Activated CD8-positive, alpha-beta memory T cell treated with anti-CD3 and anti-CD28 coated beads for 4 hours (primary cell): ENCODE results near the gene SLC9A8.

Source experiments
- DNase-seq, 2 donors: peaks; one replicate each; pipeline ENCODE4 v3.0.0-alpha.2; 2020; ENCODE audit warnings: low read depth in 2 of 2

The SLC9A8 gene

DNA sequence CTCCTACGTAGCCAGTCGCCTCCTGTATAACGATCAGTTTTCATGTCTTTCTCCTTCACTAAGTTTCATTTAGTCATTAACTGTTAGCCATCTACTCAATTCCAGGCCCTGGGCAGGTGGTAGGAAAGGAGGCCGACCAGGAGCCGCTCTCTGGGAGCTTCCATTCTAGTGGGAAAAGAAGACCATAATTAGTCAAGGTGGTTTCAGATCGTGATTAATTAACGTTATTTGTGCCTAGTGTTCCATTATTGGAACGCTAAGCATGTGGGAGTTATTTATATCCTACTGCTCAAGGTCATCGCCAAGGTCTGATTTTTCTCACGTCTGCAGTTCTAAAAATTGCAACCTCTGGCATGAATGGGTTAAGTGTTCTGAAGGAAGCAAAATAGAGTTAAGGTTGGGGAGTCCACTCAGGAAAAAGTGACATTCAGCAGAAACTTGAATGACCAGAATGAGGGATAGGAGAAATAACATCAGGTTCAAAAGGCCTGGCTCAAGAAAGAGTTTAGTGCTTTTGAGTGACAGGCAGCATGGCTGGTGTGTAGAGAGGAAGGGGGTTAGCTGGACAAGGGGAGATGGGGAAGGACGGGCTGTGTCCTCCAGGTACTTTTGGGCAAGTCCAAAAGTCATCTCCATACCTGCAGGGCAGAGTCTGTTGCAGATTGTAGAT is 812 bp downstream of the SLC9A8 start:
- DNase-seq, result no peak

- DNase-seq, result no peak
Observed at GRCh38 chr20:49814057-49814694, 1.5 kb downstream of the SLC9A8 start.

- DNase-seq, result no peak
Observed at GRCh38 chr20:49818816-49819215, 6.2 kb downstream of the SLC9A8 start.

DNA sequence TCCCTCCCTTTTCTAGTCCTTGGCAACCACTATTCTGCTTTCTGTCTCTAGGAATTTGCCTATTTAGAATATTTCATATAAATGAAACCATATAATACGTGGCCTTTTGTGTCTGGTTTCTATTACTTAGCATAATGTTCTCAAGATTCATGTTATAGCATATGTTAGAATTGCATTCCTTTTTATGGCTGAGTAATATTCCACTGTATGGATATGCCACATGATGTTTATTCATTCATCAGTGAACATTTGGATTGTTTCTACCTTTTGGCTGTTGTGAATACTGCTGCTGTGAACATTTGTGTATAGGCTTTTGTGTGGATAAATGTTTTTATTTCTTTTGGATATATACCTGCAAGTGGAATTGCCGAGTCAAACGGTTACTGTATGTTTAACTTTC is 7.1 kb downstream of the SLC9A8 start:
- DNase-seq, result no peak

- DNase-seq, result no peak
Observed at GRCh38 chr20:49821381-49821780, 8.8 kb downstream of the SLC9A8 start.

DNA sequence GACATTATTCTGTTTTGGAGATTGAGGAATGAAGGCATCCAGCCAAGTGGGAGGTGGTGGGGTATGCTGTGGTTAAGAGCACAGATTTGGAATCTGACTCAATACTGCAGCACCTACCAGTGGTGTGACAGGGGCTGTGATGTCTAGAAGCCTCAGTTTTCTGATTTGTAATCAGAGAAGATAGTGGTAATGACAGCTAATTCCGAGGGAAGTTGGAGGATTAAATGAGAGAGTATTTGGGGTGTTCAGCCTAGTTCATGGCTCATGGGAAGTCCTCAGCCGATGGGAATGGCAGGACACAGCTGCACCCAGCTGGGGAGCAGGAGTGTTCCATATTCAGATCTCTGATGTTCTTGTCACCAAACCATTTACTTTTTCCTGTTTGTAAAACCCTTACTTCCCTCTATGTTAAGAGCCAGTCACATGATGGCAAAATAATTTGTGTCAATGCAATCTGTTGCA is 9.3 kb downstream of the SLC9A8 start:
- DNase-seq, result no peak

DNA sequence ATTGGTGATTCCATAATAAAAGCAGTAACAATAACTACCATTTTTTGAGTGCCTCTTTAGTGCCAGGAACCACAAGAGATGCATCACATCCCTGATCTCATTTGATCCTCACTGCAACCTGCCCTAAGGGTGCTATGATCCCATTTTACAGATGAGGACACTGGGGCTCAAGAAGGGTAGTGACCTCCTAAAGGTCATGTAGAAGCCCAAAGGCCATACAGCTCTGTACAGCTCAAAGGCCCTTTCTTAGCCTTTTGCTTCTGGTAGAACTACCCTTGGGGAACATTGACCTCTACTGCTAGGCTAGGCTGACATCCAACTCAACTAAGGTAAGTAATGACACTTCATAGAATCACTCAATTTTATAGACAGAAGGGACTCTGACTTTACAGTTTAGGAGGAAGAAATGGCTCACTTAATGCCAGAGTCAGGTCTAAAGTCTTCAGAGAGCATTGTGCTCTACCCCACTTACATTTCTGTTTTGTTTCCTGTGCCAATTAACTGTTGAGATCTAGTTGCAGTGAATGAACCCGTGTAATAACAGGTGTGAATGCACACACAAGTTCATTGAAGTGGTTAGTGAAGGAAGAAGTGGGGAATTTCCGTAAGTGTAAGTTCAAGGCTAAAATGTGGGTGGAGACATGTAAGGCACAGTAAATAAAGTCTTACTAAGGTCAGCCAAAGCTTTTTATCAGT is 10.7 kb downstream of the SLC9A8 start:
- no peak for DNase-seq

GRCh38 chr20:49824206-49824605 is 11.6 kb downstream of the SLC9A8 start:
- no peak for DNase-seq

GRCh38 chr20:49825521-49826033 is 12.9 kb downstream of the SLC9A8 start:
- no peak for DNase-seq

- DNase-seq, result no peak
Observed at GRCh38 chr20:49831022-49831769, 18.6 kb downstream of the SLC9A8 start.

GRCh38 chr20:49831770-49832631 is 19.4 kb downstream of the SLC9A8 start:
- no peak for DNase-seq

GRCh38 chr20:49832632-49833327 is 20.2 kb downstream of the SLC9A8 start:
- no peak for DNase-seq

- DNase-seq, result no peak
Observed at GRCh38 chr20:49833483-49833882, 20.9 kb downstream of the SLC9A8 start.

DNA sequence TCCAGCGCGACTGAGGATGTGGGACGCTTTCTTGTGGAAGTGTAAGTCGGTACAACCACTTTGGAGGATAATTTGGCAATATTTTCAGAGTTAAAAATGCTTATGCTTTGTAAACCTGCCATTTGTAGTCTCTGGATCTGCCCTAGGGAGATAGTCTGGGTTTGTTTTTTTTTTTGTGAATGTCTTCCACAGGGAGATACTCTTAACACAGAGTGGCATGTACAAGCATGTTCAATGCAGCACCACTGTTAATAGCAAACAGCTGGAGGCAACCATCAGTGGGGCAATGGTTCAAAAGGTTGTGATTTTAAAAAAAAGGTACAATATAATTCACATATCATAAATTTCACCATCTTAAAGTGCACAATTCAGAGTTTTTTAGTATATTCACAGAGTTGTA is 22.4 kb downstream of the SLC9A8 start:
- no peak for DNase-seq

GRCh38 chr20:49838546-49838945 is 25.9 kb downstream of the SLC9A8 start:
- no peak for DNase-seq

- DNase-seq, result no peak
Observed at GRCh38 chr20:49843139-49843538, 30.5 kb downstream of the SLC9A8 start.

DNA sequence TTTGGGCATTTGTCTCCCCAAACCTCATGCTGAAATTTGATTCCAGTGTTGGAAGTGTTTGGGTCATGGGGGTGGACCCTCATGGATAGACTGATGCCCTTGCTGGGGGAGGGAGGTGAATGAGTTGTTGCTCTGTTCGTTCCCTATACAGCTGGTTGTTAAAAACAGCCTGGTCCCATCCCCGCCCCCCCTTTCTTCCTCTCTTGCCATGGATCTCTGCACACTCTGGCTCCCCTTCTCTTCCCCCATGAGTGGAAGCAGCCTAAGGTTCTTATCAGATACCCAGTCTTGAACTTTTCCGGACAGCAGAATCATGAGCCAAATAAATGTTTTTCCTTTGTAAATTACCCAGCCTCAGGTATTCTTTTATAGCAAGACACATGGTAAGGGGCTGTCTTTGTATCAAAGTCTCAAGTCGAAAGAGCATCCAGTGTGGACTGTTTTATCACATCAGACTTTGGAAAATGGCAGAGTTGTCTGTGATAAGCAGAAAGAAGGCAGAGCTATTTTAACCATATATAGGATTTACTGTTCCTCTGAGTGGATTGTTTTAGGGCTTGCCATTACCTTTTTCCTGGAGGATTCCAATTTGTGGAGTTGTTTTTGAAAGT is 31.2 kb downstream of the SLC9A8 start:
- DNase-seq, result no peak

GRCh38 chr20:49845060-49845459 is 32.4 kb downstream of the SLC9A8 start:
- DNase-seq, result no peak

GRCh38 chr20:49846206-49846807 is 33.7 kb downstream of the SLC9A8 start:
- peak; percentile 14 to 21 for DNase-seq
